ENCODE measurements around the gene SARDH.

Gene SARDH

GRCh38 chr9:133740911-133741310 lies 2.8 kb upstream of the SARDH start:
- no peak for DNase-seq (ENCODE audit: low read depth)
- in situ Hi-C loops (cut with HindIII; ENCODE audit: low sequenced_read_pairs) = no loop called here
- TF ChIP-seq, protein P1, sequence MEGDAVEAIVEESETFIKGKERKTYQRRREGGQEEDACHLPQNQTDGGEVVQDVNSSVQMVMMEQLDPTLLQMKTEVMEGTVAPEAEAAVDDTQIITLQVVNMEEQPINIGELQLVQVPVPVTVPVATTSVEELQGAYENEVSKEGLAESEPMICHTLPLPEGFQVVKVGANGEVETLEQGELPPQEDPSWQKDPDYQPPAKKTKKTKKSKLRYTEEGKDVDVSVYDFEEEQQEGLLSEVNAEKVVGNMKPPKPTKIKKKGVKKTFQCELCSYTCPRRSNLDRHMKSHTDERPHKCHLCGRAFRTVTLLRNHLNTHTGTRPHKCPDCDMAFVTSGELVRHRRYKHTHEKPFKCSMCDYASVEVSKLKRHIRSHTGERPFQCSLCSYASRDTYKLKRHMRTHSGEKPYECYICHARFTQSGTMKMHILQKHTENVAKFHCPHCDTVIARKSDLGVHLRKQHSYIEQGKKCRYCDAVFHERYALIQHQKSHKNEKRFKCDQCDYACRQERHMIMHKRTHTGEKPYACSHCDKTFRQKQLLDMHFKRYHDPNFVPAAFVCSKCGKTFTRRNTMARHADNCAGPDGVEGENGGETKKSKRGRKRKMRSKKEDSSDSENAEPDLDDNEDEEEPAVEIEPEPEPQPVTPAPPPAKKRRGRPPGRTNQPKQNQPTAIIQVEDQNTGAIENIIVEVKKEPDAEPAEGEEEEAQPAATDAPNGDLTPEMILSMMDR (IDR thresholded peaks at IDR 0.05; ENCODE audit: low read depth, low read length, missing control alignments) = no peak
- H3K4me3 ChIP-seq (ENCODE audit: low read depth, low read length) = no peak overlapping the region

- TF ChIP-seq, protein P1 (IDR thresholded peaks at IDR 0.05; ENCODE audit: low read depth, low read length, missing control alignments) = no peak
- H3K4me3 ChIP-seq (ENCODE audit: low read depth, low read length) = no peak overlapping the region
- in situ Hi-C loops (cut with HindIII; ENCODE audit: low sequenced_read_pairs) = no loop called here
- DNase-seq (ENCODE audit: low read depth) = no peak
These were observed 1.5 kb upstream of the SARDH start for GRCh38 chr9:133739408-133740280.

- in situ Hi-C loops (cut with HindIII; ENCODE audit: low sequenced_read_pairs) = no loop called here
- no peak overlapping the region for H3K4me3 ChIP-seq (ENCODE audit: low read depth, low read length)
- DNase-seq (ENCODE audit: low read depth) = no peak
- TF ChIP-seq, protein P1 (IDR thresholded peaks at IDR 0.05; ENCODE audit: low read depth, low read length, missing control alignments) = no peak
These were observed 581 bp upstream of the SARDH start for GRCh38 chr9:133738640-133739225.

DNA sequence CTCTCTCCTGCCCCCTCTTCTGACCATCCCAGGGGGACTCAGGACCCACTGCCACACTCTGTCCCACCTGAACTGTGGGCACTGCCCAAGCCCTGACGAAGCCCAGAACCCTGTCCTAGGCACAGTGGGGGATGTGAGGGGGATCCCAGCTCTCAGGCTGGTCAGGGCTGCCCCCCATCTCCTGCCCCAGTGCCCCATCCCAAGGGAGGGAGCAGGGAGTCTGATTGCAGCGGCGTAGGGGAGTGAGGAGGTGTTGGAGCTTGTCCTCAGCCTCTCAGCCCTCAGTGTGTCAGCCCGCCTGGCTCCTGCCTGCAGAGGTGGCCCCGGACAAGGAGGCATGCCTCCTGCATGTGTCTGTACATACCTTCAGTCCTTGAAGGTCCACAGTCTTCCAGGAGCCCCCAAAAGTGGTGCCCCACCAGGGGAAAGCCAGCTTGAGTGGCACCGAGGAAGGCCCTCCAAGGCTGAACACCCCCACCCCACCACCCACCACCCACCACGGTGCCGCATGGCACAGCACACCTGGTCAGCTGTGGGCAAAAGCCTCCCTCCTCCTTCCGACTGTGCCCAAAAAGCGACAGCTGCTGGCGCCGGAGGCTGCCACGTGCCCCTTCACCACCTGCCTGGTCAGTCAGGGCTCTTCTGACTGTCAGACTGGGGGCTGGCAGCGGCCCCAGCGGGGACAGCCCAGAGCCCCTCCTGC lies 930 bp downstream of the SARDH start:
- no peak overlapping the region for H3K4me3 ChIP-seq (ENCODE audit: low read depth, low read length)
- in situ Hi-C loops (cut with HindIII; ENCODE audit: low sequenced_read_pairs) = no loop called here
- TF ChIP-seq, protein P1 (IDR thresholded peaks at IDR 0.05; ENCODE audit: low read depth, low read length, missing control alignments) = no peak
- DNase-seq (ENCODE audit: low read depth) = no peak

GRCh38 chr9:133735931-133736330 lies 2.2 kb downstream of the SARDH start:
- in situ Hi-C loops (cut with HindIII; ENCODE audit: low sequenced_read_pairs) = no loop called here
- TF ChIP-seq, protein P1 (IDR thresholded peaks at IDR 0.05; ENCODE audit: low read depth, low read length, missing control alignments) = no peak
- H3K4me3 ChIP-seq (ENCODE audit: low read depth, low read length) = no peak overlapping the region
- no peak for DNase-seq (ENCODE audit: low read depth)

GRCh38 chr9:133735415-133735775 lies 2.8 kb downstream of the SARDH start:
- in situ Hi-C loops (cut with HindIII; ENCODE audit: low sequenced_read_pairs) = no loop called here
- TF ChIP-seq, protein P1 (IDR thresholded peaks at IDR 0.05; ENCODE audit: low read depth, low read length, missing control alignments) = no peak
- H3K4me3 ChIP-seq (ENCODE audit: low read depth, low read length) = no peak overlapping the region
- DNase-seq (ENCODE audit: low read depth) = no peak
